Progenitor cell of endocrine pancreas (in vitro differentiated cells): ENCODE measurements around the gene COL24A1. TPM values are rescaled to one million over a fixed set of nuclear protein-coding genes. Genes with fewer than 3 reads are reported as not detected.

ENCODE experiments used
- DNase-seq: peaks from one replicate; pipeline ENCODE4 v3.0.0; 2021; ENCODE audit warnings: low spot score; ENCODE audit not compliant: unreplicated experiment
- H3K27ac Mint-ChIP-seq: 2 replicates; pipeline ENCODE4 v1.8.0; 2021; ENCODE audit warnings: mild to moderate bottlenecking, moderate library complexity, mixed read lengths
- H3K27me3 Mint-ChIP-seq: 2 replicates; pipeline ENCODE4 v1.8.0; 2021; ENCODE audit warnings: mixed read lengths
- H3K36me3 Mint-ChIP-seq: 2 replicates; pipeline ENCODE4 v1.8.0; 2022; ENCODE audit warnings: mixed read lengths; ENCODE audit not compliant: insufficient read depth
- H3K4me1 Mint-ChIP-seq: 2 replicates; pipeline ENCODE4 v1.8.0; 2021; ENCODE audit warnings: low read depth, mixed read lengths
- H3K4me3 Mint-ChIP-seq: 2 replicates; pipeline ENCODE4 v1.8.0; 2021; ENCODE audit warnings: low read depth, mild to moderate bottlenecking, moderate library complexity, mixed read lengths
- H3K9me3 Mint-ChIP-seq: 2 replicates; pipeline ENCODE4 v1.8.0; 2021; ENCODE audit warnings: low read depth, mixed read lengths
- CTCF ChIP-seq: fragments of 200-600 bp; sonication (generic); IDR thresholded peaks from one replicate; pipeline ENCODE4 v1.5.0; 2021; ENCODE audit warnings: antibody characterized with exemption, mild to moderate bottlenecking; ENCODE audit not compliant: unreplicated experiment
- total RNA-seq: library from RNA; stranded (reverse); gene quantifications from 2 replicates; pipeline ENCODE4 v1.2.1, GENCODE V29; 2021

Gene COL24A1
- total RNA-seq, 1 donor from 2014 or later, result 1.1 TPM

- Mint-ChIP-seq H3K27me3 (no peaks in the 10 kb centered on the region), H3K9me3 (no peaks in the 10 kb centered on the region), H3K4me3 (no peak overlapping the region), H3K27ac (no peak overlapping the region), H3K36me3 (no peaks in the 10 kb centered on the region), H3K4me1 (no peaks in the 10 kb centered on the region)
- DNase-seq, result no peak
- no peak for TF ChIP-seq CTCF
Measured at GRCh38 chr1:85936057-85936456, 220.5 kb downstream of the COL24A1 start.

- no peak for TF ChIP-seq CTCF
- H3K27me3 Mint-ChIP-seq, result no peaks in the 10 kb centered on the region
- H3K4me1 Mint-ChIP-seq, result no peaks in the 10 kb centered on the region
- H3K4me3 Mint-ChIP-seq, result no peak overlapping the region
- H3K9me3 Mint-ChIP-seq, result no peaks in the 10 kb centered on the region
- no peak for DNase-seq
- H3K27ac Mint-ChIP-seq, result no peak overlapping the region
- H3K36me3 Mint-ChIP-seq, result no peaks in the 10 kb centered on the region
Measured at GRCh38 chr1:85935234-85935633, 221.3 kb downstream of the COL24A1 start.

- no peaks in the 10 kb centered on the region for H3K4me1 Mint-ChIP-seq
- H3K36me3 Mint-ChIP-seq, result no peaks in the 10 kb centered on the region
- TF ChIP-seq CTCF, result no peak
- H3K27me3 Mint-ChIP-seq, result no peaks in the 10 kb centered on the region
- H3K9me3 Mint-ChIP-seq, result no peaks in the 10 kb centered on the region
- H3K4me3 Mint-ChIP-seq, result no peak overlapping the region
- H3K27ac Mint-ChIP-seq, result no peak overlapping the region
- no peak for DNase-seq
Measured at GRCh38 chr1:85934516-85934915, 222.1 kb downstream of the COL24A1 start.

DNA sequence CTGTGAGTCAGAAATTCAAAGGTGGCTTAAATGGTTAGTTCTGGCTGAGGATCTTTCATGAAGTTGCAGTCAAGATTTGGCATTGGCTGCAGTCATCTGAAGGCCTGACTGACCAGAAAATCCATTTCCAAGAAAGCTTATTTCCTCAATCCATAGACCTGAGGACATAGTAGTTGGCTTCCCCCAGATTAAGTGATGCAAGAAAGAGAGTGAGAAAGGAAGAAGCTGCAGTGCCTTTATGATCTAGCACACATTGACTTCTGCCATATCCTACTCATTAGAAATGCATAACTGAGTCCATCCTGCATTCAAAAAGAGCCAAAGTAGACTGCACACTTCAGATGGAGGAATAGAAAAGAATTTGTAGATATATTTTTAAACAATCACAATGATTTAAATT lies 222.6 kb downstream of the COL24A1 start:
- Mint-ChIP-seq H3K36me3 (no peaks in the 10 kb centered on the region), H3K9me3 (no peaks in the 10 kb centered on the region), H3K27me3 (no peaks in the 10 kb centered on the region), H3K27ac (no peak overlapping the region), H3K4me3 (no peak overlapping the region), H3K4me1 (no peaks in the 10 kb centered on the region)
- no peak for DNase-seq
- TF ChIP-seq CTCF, result no peak

GRCh38 chr1:85911742-85912141 lies 244.8 kb downstream of the COL24A1 start:
- Mint-ChIP-seq H3K36me3 (no peaks in the 10 kb centered on the region), H3K4me1 (no peaks in the 10 kb centered on the region), H3K9me3 (no peaks in the 10 kb centered on the region), H3K27me3 (no peaks in the 10 kb centered on the region), H3K4me3 (no peak overlapping the region), H3K27ac (no peak overlapping the region)
- peak; percentile 36 for TF ChIP-seq CTCF
- no peak for DNase-seq
